GM19463 (cell line): ENCODE measurements around the gene TTC21B.

Source experiments
- ATAC-seq: cut with Tn5 transposase; IDR thresholded peaks from one replicate; pipeline ENCODE4 v1.9.1; 2021; ENCODE audit warnings: mild to moderate bottlenecking, moderate library complexity; ENCODE audit not compliant: unreplicated experiment

The TTC21B gene

DNA sequence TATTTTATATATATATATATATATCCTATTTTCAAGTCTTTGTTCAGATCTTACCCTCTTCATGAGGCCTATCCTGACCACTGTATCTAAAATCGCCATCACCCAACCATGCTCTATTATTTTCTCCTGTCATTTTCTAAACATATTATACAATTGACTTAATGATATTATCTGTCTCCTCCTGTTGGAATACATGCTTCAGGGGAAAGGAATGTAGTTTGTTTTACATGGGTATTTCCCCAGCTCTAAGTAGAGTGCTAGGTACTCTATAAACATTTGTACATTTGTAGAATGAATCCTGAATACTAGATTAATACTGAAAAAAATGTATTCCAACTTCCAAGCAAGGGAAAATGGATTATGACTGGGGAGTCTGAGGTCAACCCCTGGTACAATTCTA is 26.2 kb downstream of the TTC21B start:
- no peak for ATAC-seq

DNA sequence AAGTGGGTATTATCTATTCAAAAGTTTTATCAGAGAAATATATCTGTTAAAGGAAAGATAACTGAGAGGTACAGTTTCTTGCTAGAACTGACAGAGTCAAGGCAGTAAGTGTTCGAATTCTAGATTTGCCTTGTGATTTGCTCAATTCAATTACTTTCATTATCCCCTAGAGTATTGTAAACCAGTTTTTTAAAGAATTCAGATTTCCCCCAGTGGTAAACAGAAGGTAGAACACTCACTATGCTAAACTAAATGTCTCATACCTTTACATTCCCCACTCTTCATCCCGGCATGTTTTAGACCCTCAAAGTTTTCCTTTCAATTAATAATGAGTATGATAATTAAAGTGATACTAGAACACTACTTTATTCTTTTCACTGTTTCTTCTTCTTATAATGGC is 28.6 kb downstream of the TTC21B start:
- no peak for ATAC-seq

DNA sequence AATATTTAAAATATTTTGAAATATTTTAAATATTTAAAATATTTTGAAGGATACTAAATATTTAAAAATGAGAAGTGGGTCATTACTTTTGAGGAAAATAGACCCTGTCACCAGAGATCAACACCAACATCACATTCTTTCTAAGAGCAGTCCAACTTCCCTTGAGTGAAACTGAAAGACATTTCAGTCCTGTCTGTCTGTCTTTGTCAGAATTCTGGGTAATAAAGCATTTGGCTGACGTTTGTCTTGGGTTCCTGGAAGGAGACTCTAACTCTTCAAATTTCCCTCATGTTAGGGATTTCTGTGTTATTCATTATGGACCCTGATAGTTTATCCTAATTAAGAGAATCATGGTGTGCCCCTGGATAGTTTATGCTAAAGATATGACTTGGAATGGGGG is 32.8 kb downstream of the TTC21B start:
- ATAC-seq = no peak

DNA sequence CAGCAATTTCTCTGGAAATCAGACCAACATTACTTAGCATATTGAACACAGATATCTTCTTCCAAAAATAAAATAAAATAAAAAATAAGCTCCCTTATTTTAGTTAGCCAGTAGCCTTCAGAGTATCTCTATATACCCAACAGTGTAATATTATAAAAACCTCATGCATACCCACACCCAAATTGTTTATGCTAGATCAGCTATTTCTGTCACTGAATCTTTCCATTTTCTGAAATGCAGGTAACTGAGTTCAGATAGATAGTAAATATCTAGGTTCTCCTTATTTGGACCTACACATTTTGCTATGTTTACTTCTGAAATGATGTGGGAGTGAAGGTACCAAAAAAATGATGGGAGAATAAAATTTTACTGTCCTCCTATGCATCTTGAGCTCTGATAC is 39.9 kb downstream of the TTC21B start:
- no peak for ATAC-seq

DNA sequence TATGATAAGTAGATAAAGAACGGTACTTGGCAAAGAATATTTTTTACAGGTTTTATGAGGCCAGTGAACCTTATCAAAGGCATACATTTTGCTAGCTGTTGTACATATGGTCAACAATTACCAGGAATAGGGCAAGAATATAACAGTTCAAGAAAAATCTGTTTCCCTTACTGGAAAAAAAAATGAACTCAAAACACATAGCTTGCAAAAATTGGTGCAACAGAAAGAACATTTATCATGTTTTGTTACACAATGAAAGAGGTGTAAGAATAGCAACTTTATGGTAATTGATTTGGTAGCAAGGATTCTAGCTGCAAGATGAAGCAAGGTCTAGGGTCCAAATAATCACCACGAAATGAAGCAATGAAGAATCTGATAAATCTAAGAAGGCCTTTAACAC is 41.6 kb downstream of the TTC21B start:
- ATAC-seq = no peak

DNA sequence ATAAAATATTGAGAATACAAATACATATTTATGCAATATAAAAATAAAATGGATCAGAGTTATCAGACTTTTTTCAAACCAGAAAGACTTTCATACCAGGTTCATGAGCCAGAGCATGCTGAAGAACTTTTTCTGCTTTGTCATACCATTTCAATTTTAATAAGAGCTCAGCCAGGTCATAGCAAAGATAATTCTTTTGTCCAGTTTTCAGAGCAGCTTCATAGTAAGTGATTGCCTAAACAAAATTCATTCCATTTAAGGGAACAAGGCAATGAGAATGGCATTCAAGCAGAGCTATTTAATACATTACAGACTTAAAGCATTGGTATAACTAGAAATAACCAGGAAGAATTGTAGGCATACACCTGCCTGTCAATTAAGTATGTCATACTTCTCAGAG is 42.3 kb downstream of the TTC21B start:
- no peak for ATAC-seq

DNA sequence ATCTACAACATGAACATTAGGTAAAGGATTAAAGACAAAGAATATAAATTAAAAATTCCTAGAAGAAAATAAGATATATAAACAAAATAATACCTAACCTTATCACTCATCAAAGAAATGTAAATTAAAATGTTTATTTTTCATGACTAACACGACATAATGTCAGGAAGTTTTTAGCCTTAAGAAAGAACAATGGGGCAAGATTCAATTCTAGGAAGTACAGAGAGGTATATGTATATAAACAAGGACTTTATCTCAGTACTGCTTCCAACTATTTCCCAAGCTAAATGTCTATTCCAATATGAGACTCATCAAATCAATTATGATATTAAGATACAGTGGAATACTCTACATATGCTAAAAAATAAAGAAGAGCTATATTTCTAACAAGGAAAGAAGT is 44.1 kb downstream of the TTC21B start:
- no peak for ATAC-seq

DNA sequence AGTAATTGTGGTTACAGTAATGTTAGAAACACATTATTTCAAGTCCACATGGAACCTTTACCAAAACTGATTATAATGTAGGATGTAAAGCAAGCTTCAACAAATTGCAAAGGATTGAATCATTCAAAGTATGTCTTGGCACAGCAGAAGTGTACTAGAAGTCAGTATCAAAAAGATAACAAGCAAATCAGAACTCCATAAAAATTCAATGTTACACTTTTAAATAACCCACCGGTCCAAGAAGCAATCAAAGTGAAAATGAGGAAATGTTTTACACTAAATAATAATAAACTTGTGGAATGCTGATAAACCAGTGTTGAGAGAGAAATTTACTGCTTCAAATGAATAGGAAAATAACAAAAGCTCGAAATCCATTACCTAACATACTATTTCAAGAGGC is 47.7 kb downstream of the TTC21B start:
- ATAC-seq = no peak

DNA sequence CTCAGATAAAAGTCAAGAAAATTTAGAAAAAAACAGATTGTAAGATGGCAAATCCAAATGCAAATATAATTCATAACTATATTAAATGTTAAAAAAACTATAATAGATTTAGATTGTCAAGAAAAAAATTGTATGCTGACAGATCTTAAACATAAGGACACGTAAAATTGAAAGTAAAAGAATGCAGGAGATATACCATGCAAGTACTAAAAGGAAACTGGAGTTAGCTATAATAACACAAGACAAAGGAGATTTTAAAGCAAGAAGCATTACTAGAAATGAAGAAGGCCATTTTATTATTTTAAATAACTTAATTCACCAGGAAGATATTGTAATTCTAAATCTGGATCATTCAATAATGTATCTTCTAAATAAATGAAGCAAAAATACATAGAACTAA is 48.3 kb downstream of the TTC21B start:
- no peak for ATAC-seq

DNA sequence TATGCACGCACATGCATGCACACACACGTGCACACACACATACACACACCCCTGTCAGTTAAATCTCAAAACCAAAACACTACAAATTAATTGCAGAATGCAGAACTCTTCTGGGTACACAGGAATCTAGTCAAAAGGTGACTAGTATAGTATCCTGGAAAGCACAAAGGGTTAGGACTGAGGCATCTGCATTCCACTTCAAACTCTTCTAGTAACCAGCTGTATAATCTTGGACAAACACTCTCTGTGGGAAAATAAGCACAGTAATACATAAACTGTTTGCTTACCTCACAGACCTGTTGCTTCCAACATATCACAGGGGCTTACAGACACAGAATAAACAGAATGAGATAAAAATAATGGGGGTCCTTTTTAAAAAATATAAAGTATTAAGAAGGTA is 49.1 kb downstream of the TTC21B start:
- ATAC-seq = no peak

DNA sequence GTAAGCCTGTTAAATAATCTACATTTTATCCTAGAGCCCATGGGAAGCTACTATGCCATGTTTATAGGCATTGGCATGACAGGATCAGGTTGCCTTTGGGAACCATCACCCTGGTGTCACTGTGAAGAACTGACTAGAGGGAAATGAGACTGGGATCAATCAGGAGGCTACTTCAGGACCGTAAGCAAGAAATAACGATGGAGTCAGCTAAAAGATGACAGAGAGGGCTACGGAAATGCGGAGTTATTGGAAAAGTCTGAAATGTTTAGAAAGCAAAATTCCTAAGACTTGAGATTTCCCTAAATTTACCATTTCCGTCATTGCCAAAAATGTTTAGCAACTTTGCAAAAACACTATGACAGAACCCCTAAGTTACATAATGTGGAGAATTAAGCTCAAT is 50.2 kb downstream of the TTC21B start:
- no peak for ATAC-seq

DNA sequence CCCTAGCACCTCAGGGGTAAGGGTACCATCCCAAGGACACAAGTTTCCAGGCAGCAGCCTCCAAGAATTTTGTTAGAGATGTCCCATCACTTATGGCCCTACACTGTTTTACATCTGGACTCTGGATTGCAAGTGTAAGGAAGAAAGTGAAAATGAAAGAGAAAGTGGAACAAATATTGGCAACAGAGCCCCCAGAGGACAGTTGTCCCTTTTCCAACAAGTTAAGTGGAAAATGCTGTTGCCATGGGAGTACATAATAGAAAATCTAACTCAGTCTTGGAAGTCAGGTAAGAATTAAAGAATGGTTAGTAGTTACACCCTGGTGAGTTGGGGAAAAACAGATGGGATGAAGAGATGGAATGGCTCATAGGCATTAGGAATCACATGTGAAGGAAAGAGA is 50.6 kb downstream of the TTC21B start:
- peak; percentile 56 for ATAC-seq

DNA sequence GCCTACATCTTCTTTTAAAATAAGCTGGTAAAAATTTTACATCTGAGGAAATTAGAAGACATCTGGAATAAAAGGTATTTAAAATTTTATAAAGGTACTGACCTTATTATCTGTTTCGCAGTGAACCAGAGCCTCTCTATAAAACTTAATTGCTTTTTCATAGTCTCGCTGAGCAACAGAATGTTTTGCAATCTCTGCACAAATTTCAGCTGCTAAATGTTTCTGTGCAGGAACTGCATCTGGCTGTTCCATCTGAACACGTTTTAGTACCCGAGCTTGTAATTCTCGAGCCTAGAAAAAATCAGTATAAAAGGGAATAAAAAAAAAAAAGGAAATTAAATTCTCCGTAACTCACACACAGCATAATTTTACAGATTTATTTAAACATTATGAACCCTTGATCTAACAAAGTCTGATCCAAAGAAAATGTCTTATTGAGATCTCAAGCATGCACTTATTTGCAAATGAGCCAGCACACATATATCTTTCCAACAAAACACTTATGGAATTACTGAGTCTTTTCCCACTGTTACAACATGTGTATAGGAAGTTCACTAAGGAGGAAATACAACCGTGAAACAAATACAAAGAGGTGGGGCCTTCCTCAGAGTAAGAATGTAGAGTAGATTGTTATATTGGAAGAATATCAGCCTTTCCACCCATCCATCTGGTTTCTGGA is 51.8 kb downstream of the TTC21B start:
- no peak for ATAC-seq

DNA sequence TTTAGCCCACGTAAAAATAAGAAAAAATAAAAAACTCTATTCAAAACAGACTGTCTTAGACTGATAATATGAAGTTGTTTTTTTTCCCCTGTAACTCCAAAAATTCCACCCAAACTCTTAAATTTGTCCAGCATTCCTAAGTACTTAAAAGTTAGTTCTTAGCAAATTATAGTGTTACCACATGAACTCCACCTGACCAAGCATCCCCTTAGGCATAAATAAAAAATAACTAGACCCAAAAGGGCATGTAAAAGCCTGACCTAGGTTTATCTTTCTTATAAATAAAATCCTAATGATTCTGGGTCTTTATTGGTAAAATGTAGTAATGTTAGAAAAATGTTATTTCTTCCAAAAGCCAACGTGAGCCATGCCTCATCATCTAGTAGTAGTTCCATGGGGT is 54.3 kb downstream of the TTC21B start:
- ATAC-seq = no peak

DNA sequence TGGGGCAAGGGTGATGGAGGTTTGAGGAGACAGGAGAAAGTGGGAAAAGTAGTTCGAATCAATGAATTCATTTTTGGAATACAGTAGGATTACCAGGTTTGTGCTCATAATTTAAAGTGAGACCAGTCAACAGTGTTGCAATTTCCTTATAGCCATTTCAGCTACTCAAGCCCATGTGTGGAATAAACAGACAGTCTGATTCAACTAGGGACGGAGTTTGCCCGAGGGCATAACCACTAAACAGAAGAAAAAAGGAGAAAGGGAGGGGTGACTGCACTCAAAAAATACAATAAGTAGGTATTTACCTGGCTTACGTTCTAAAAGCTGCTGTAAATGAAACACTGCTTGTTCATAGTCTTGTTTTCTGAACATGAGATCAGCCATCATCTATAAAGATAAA is 55.2 kb downstream of the TTC21B start:
- ATAC-seq = no peak

DNA sequence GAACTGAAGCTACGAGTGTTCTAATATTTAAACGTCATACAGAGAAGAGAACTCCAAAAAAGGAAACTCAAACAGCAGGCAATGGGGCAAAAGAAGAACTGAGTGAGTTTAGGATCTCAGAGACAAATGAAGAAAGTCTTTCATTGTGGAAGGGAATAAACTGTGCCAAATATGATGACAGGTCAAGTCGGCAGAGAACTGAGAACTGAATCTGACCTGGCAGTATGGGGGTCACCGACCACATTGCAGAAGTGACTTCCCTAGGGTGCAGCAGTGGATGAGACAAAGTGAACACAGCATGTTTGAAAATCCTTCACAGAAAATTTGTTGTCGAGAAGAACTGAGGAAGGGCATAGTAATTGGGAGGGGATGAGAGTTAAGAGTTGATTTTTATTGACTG is 55.9 kb downstream of the TTC21B start:
- peak; percentile 64 for ATAC-seq

DNA sequence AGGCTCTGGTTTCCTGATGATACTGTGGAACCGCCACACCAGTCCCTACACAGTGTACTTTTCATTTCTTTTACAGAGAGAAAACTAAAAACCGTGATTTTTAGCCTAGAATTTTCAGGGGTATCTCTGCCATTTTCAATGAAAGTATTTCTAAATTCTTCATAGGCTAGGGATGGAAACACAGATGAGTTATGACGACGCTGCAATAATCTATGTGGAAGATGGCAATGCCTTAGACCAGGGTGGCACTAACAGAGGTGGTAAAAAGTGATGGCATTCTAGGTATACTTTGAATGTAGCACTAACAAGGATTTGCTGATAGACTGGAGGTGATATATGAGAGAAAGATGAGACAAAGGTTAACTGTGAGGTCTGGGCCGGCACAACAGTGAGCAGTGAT is 56.5 kb downstream of the TTC21B start:
- no peak for ATAC-seq

DNA sequence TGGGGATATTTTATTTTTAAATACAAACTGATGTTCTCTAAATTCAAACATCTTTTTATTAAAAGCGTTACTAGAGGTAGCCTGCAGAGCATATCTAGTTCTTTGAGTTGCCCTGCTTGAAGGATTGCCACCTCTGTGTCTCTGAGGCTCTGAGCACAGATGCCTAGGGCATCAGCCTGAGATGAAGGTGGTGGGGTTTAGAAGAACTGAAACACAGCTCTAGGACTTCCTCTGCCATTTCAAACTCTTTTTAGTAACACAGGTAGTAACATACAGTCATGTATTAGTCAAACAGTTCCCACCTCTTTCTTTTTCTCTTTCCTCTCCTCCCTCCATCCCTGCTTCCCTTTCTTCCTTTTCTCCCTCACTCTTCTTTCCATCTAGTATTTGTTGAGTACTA is 57.6 kb downstream of the TTC21B start:
- ATAC-seq = peak; percentile 82

DNA sequence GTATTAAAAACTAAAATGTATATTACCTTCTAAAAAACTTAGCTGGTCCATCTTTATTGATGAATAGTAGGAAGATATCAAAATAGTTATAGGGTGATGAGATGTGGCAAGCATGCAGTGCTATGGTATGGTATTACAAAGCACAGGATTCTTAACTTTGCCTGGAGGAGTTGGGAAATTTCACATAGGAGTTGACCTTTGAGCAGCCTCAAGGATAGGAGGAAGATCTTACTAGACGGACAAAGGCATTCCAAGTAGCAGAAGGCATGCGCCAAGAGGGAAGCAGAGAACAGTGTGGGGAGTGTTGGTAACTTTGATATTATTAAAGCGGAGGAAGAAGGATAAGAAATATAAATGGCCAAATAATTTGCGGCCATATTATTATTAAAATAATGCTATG is 60.0 kb downstream of the TTC21B start:
- no peak for ATAC-seq

DNA sequence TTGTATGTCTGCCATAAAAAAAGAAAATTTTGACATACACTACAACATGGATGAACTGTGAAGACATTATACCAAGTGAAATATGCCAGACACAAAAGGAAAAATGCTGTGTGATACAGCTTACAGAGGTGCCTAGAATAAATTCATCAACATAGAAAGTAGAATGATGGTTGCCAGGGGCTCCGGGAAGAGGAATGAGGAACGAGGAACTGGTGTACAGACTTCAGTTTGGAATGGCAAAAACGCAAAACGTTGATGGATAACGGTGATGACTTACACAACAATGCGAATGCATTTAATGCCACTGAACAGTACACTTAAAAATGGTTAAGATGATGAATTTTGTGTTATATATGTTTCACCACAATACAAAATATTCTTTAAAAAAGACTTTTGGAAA is 61.0 kb downstream of the TTC21B start:
- no peak for ATAC-seq

DNA sequence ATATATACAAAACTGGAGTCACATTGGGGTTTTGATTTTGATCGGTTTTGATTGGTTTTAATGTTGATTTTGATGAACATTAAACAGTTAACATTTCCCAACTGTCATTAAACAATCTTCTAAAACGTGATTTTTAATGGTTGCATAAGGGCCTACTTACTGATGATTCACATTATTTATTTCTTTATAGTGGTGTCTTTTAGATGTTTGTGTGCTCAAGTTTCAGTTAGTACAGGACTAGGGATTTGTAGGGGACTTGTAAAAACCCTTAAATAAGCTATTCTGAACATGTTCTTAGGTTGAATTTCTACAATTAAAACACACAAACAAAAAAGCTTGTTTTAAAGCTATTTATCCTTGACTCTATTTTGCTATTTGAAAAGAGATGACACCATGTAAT is 61.6 kb downstream of the TTC21B start:
- ATAC-seq = no peak

DNA sequence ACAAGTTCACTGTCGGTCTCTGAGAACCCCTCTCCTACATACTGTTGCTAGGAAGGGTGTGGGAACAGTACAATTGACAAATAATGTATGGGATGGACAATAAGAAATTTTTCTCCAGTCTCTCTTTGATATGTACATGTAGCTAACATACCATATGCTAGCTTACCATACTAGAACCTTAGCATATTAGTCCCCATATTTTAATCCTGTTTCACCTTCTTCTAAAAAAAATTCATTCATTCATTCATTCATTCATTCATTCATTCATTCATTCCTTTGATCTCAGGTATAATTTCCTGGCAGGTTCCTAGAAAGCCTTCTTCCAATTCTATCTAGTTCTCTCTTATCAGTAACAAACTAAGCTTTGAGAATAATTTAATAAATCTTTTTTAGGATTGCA is 62.2 kb downstream of the TTC21B start:
- no peak for ATAC-seq

DNA sequence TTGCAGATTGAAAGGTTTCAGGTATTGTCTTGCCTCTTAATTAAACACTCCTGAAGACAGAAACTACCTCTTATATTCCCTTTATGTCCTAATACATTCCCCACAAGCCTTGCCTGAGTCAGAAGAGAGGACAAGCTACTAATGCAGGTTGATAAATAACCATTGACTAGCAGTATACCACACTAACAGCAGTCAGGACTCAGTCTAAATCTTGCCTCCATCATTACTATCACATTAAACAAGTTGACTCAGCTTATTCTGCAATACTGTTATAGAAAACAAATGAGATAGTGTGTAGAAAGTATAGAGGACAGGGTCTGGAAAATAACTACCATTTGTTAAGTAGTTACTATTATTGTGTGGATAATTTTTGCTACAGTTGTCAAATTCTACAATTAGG is 63.8 kb downstream of the TTC21B start:
- no peak for ATAC-seq

DNA sequence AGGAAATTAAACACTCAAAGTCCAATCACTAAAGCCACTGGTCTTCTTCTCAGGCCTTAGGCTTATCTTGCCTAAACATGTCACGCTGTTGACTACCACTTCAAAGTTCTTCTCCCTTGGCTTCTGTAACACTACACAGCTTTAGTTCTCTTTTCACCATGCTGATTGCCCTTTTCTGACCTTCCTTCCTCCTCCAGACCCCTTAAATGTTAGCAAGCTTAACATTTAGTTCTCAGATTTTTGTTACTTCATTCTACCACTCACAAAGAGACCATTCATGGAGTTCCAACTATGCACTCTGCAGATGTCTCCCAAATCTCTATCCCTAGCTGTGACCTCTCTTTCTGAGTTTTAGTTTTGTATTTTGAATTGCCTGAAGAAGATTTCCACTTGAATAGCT is 64.4 kb downstream of the TTC21B start:
- ATAC-seq = no peak
